NOMO-1 treated with dmso at 0.1 percent for 144 hours (cell line): Measurements from ENCODE around the gene RPL12.
A peak's percentile ranks its signal among the peaks of the same experiment; 100 is the strongest.

ENCODE experiments used
- DNase-seq: peaks from one replicate; lab custom pipeline; 2025; ENCODE audit not compliant: unreplicated experiment; lab: John Stamatoyannopoulos, UW

RPL12 gene

DNA sequence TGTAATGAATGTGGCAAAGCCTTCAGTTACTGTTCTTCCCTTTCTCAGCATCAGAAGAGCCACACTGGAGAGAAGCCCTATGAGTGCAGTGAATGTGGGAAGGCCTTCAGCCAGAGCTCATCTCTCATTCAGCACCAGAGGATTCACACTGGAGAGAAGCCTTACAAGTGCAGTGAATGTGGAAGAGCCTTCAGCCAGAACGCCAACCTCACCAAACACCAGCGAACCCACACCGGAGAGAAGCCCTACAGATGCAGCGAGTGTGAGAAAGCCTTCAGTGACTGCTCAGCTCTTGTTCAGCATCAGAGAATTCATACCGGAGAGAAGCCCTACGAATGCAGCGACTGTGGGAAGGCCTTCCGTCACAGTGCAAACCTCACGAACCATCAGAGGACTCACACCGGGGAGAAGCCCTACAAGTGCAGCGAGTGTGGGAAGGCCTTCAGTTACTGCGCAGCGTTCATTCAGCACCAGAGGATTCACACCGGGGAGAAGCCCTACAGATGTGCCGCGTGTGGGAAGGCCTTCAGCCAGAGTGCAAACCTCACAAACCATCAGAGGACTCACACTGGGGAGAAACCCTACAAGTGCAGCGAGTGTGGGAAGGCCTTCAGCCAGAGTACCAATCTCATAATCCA is 6.8 kb downstream of the RPL12 start:
- no peak for DNase-seq

DNA sequence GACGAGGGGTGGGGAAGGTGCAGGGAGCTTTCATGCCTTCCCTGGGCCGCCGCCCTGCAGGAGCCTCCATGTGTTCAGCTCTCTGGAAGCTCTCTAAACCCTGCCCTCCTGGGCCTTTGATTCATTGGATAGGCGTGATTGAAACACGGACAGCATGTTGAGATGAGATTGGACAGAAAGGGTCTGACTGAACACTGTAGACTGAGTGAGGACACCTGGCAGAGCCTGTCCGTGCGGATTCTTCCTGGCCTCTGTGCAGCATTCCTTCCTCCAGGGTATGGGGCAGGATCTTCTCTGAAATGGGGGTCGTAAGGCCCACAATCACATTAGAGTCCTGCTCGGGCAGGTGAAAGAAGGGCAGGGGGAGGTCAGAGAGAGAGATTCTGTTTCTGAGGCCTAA is 12.8 kb downstream of the RPL12 start:
- no peak for DNase-seq

- no peak for DNase-seq
Measured at GRCh38 chr9:127437497-127438264, 13.5 kb downstream of the RPL12 start.

- no peak for DNase-seq
Measured at GRCh38 chr9:127430415-127430814, 20.8 kb downstream of the RPL12 start.

GRCh38 chr9:127428348-127428747 is 22.9 kb downstream of the RPL12 start:
- DNase-seq = no peak

DNA sequence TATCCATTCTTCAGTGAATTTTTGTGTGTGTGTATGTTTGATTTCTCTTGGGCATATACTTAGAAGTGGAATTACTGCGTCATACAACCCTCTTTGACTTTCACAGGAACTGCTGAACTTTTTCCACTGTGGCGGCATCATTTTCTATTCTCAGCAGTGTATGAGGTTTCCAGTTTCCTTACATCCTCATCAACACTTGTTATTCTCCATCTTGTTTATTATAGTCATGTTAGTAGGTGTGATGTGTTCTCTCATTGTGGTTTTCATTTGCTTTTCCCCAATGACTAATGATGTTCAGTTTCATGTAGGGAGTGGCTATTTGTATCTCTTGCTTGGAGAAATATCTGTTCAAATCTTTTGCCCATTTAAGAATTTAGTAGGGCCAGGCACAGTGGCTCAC is 24.4 kb downstream of the RPL12 start:
- DNase-seq = no peak

GRCh38 chr9:127424676-127424999 is 26.6 kb downstream of the RPL12 start:
- DNase-seq = no peak

DNA sequence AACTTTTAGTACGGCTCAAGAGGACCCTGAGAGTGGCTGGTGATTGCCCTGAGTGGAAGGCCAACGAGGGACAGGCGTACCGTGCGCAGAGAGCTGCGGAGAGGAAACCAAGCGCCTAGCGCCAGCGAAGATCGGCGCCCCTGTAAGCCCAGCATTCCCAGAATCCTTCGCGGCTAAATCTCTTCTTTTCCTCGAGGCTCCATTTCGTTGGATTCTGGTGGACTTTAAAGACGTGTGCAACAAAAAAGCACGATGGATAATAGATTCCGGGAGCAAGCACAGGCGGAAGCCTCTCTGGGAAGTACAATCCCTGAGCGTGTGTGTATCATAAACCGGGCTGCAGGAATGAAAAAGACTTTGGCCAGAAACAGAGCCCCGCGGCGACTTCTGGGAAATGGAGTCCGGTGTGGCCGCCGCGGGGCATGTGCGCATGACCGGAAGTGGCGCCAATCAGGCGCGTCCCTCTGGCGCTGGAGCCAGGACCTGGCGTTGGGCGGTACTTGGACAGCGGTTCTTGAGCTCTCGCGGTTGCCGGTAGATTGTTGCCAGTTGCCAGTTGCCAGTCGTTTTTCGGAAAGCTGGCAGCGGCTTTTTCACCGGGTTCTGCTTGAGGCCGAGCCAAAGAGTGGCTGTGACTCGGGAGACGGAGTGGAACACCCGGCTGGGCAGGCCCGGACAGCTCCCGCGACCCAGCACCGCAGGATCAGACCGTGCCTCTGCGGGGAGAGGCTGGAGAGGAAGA is 27.1 kb downstream of the RPL12 start, which contains the start of gene ZNF79:
ZNF79 (plus strand) TSS at position 449 of the 742 bp plus-strand sequence. CDS start 406 bp downstream, outside the sequence.
- DNase-seq = peak; percentile 93

DNA sequence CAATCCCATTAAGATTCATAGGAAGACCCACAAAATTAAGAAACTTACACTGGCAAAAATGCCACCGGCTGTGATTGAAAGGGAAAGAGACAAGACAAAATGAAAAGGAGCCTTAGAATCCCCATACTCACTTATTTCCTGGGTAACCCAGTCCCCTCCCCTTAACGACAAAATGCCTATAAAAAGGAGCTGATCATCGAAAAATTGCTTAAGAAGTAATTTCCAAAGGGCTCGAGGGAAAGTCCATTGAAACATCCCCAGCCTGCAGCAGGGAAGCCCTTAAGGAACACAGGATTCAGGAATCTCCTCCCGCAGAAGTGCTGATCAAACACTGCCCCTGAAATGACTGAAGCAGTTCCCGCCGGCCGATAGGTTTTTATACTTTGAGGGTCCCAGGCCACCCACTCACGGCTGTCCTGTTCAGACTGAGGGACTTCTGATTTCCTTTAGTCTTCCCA is 27.7 kb downstream of the RPL12 start:
- DNase-seq = no peak

DNA sequence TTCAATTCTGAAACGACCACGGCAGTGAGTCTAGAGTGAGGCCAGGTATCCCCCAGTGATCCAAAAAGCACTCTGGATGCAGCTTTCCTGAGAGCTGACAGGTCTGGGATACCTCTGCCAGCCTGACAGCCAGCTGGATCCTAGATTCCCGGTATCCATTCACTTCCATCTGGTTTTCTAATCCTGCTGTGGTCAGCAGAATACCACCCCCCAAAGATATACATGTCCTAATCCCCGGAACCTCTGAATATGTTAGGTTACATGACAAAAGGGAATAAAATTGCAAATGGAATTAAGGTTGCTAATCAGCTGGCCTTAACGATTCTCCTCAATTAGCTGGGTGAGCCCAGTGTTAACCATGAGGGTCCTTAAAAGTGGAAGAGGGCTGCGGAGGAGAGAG is 28.4 kb downstream of the RPL12 start:
- no peak for DNase-seq

DNA sequence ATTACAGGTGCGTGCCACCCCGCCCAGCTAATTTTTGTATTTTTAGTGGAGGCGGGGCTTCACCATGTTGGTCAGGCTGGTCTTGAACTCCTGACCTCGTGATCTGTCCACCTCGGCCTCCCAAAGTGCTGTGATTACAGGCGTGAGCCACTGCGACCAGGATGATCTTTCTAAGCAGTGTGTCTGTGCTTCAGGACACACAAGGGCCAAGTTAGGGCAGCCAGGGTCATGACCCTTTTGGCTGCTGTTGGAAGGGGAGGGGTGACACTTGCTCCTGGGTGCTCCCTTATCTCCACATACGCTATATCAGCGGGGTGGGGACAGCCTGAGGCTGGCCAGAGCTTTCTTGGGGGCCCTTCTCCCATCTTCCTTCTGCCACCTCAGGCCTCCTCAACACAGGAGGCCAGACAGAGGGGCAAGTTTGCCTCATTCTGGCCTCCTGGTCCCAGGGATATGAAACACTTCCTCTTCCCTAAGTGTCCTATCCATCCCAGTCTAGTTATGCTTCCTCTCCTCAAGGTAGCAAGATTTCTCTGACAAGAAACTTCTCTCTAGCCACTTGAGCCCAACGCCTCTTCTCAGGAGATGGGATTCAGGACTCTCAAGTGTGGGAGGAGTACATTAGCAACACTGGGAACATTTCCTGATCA is 28.9 kb downstream of the RPL12 start:
- DNase-seq = no peak

DNA sequence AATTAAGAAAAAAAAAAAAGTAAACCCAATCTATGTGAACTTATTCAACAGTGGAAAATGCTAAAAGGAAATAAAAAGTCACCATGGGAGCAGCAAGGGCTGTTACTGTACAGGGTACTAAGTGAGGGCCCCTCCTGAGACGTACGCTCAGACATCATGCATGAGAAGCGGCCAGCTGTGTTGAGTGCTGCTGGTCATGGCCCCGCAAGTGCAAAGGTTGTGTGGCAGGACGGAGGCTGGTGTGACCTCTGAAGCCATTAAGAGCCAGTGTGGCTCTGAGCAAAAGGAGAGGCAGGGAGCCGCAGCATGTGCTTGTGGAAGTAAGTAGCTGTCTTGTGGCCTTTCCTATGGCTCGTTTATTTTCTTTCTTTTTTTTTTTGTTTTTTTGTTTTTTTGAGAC is 30.1 kb downstream of the RPL12 start:
- DNase-seq = no peak

- no peak for DNase-seq
Measured at GRCh38 chr9:127419348-127419747, 31.9 kb downstream of the RPL12 start.

- no peak for DNase-seq
Measured at GRCh38 chr9:127418037-127418471, 33.2 kb downstream of the RPL12 start.

GRCh38 chr9:127417131-127418036 is 33.8 kb downstream of the RPL12 start:
- no peak for DNase-seq

- no peak for DNase-seq
Measured at GRCh38 chr9:127415657-127416056, 35.5 kb downstream of the RPL12 start.

DNA sequence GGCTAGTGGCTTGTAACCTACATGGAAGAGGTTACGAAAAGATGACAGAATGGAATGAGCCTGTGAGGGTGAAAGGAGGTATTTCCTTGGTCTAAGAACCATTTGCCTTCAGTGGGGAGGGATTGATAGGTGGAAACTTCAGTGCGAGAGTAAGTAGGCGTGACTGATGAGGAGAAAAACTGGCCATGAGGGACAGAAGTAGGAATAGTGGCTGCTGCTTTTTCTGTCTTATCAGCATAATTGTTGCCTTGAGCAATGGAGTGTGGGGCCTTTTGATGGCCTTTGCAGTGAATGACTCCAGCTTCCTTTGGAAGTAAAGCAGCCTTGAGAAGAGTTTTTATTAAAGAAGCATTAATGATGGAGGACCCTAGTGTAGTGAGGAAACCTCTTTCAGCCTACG is 36.1 kb downstream of the RPL12 start:
- DNase-seq = no peak

DNA sequence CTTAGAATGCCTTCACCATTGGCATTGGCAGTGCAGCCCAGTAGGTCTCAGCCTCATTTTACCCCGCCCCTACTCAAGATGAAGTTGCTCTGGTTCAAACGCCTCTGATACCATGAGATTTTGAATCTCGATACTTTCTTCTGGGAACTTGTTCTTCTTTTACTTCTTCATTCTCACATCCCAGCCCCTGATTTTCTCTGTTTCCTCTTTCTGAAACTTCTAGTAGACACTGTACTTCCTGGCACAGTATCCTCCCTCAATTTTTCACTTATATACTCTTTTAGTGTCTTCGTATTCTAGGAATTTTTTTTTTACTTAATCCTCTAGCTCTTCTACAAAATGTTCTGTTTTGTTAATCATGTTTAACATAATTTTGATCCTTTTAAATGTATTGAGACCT is 40.1 kb downstream of the RPL12 start:
- DNase-seq = no peak

GRCh38 chr9:127407492-127407843 is 43.7 kb downstream of the RPL12 start:
- DNase-seq = no peak

DNA sequence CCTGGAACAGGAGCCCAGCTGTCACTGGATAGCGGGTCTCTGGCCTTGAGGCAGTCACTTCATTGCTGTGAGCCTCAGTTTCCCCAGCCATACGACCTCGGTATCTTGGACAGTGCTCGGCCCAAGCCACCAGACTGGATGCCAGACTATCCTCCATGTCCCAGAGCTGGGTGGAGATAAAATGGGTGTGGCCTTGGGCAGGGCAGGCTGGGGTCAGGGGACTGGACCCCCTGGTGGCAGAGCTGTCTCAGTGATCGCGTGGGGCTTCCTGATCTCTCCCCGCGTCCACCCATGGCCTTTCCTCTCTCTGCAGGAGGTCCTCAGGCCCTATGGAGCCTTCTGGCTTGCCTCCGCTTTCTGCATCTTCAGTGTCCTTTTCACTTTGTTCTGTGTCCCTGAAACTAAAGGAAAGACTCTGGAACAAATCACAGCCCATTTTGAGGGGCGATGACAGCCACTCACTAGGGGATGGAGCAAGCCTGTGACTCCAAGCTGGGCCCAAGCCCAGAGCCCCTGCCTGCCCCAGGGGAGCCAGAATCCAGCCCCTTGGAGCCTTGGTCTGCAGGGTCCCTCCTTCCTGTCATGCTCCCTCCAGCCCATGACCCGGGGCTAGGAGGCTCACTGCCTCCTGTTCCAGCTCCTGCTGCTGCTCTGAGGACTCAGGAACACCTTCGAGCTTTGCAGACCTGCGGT is 44.3 kb downstream of the RPL12 start:
- DNase-seq = no peak
